Stimulated activated naive CD8-positive, alpha-beta T cell treated with anti-CD3 and anti-CD28 coated beads, Interleukin-15, Interleukin-2, amounts not matched to agents 100 ng/mL and 50 ng/mL, for 24 hours (primary cell): ENCODE data around the gene NUP153.
A peak's percentile ranks its signal among the peaks of the same experiment; 100 is the strongest.

Source experiments
- H3K27ac Mint-ChIP-seq: one replicate; pipeline ENCODE4 v1.8.0; 2021; ENCODE audit warnings: mild to moderate bottlenecking, mixed read lengths
- H3K27me3 Mint-ChIP-seq: one replicate; pipeline ENCODE4 v1.8.0; 2021; ENCODE audit warnings: mixed read lengths
- H3K36me3 Mint-ChIP-seq: one replicate; pipeline ENCODE4 v1.8.0; 2021; ENCODE audit warnings: low read depth, mixed read lengths
- H3K4me1 Mint-ChIP-seq: one replicate; pipeline ENCODE4 v1.8.0; 2021; ENCODE audit warnings: low read depth, mixed read lengths
- H3K4me3 Mint-ChIP-seq: one replicate; pipeline ENCODE4 v1.8.0; 2021; ENCODE audit warnings: mild to moderate bottlenecking, mixed read lengths
- H3K9me3 Mint-ChIP-seq: one replicate; pipeline ENCODE4 v1.8.0; 2021; ENCODE audit warnings: mixed read lengths

NUP153 gene

GRCh38 chr6:17622144-17622543 lies 84.6 kb downstream of the NUP153 start:
- H3K27me3 Mint-ChIP-seq, result no peaks in the 10 kb centered on the region
- H3K27ac Mint-ChIP-seq, result no peak overlapping the region
- H3K36me3 Mint-ChIP-seq, result peaks cover 81% of the 10 kb centered on the region

GRCh38 chr6:17621003-17621402 lies 85.7 kb downstream of the NUP153 start:
- H3K4me1 Mint-ChIP-seq, result peaks cover 19% of the 10 kb centered on the region
- H3K27ac Mint-ChIP-seq, result peak overlapping the region; percentile 39
- no peaks in the 10 kb centered on the region for H3K9me3 Mint-ChIP-seq
- H3K27me3 Mint-ChIP-seq, result no peaks in the 10 kb centered on the region
- peaks cover 81% of the 10 kb centered on the region for H3K36me3 Mint-ChIP-seq
- H3K4me3 Mint-ChIP-seq, result no peak overlapping the region

More at GRCh38 chr6:17622144-17622543, 84.6 kb downstream of the NUP153 start:
- peaks cover 19% of the 10 kb centered on the region for H3K4me1 Mint-ChIP-seq
- no peaks in the 10 kb centered on the region for H3K9me3 Mint-ChIP-seq
- H3K4me3 Mint-ChIP-seq, result no peak overlapping the region

- peaks cover 63% of the 10 kb centered on the region for H3K36me3 Mint-ChIP-seq
- no peaks in the 10 kb centered on the region for H3K9me3 Mint-ChIP-seq
- H3K4me1 Mint-ChIP-seq, result peaks cover 1% of the 10 kb centered on the region
- H3K4me3 Mint-ChIP-seq, result no peak overlapping the region
- H3K27ac Mint-ChIP-seq, result no peak overlapping the region
- no peaks in the 10 kb centered on the region for H3K27me3 Mint-ChIP-seq
These were observed 90.9 kb downstream of the NUP153 start for GRCh38 chr6:17615794-17616193.

- Mint-ChIP-seq H3K36me3 (peaks cover 35% of the 10 kb centered on the region), H3K4me3 (no peak overlapping the region), H3K27me3 (no peaks in the 10 kb centered on the region), H3K27ac (no peak overlapping the region), H3K4me1 (no peaks in the 10 kb centered on the region), H3K9me3 (no peaks in the 10 kb centered on the region)
These were observed 94.7 kb downstream of the NUP153 start for GRCh38 chr6:17612048-17612447.

GRCh38 chr6:17610835-17611234 lies 95.9 kb downstream of the NUP153 start:
- Mint-ChIP-seq H3K27ac (no peak overlapping the region), H3K27me3 (no peaks in the 10 kb centered on the region), H3K4me1 (no peaks in the 10 kb centered on the region), H3K4me3 (no peak overlapping the region), H3K36me3 (peaks cover 32% of the 10 kb centered on the region), H3K9me3 (no peaks in the 10 kb centered on the region)

GRCh38 chr6:17606606-17607005 lies 100.1 kb downstream of the NUP153 start:
- H3K4me1 Mint-ChIP-seq, result peaks cover 27% of the 10 kb centered on the region
- peaks cover 11% of the 10 kb centered on the region for H3K36me3 Mint-ChIP-seq
- H3K4me3 Mint-ChIP-seq, result no peak overlapping the region
- H3K27ac Mint-ChIP-seq, result no peak overlapping the region
- no peaks in the 10 kb centered on the region for H3K27me3 Mint-ChIP-seq
- no peaks in the 10 kb centered on the region for H3K9me3 Mint-ChIP-seq

GRCh38 chr6:17602888-17603287 lies 103.8 kb downstream of the NUP153 start:
- Mint-ChIP-seq H3K27ac (no peak overlapping the region), H3K9me3 (no peaks in the 10 kb centered on the region), H3K36me3 (peaks cover 11% of the 10 kb centered on the region), H3K27me3 (no peaks in the 10 kb centered on the region), H3K4me1 (peaks cover 36% of the 10 kb centered on the region), H3K4me3 (no peak overlapping the region)

- Mint-ChIP-seq H3K36me3 (peaks cover 6% of the 10 kb centered on the region), H3K27me3 (no peaks in the 10 kb centered on the region), H3K4me3 (peak overlapping the region; percentile 85), H3K4me1 (peaks cover 36% of the 10 kb centered on the region), H3K27ac (peak overlapping the region; percentile 79), H3K9me3 (no peaks in the 10 kb centered on the region)
These were observed 105.4 kb downstream of the NUP153 start for GRCh38 chr6:17601386-17601703.

- Mint-ChIP-seq H3K36me3 (peaks cover 4% of the 10 kb centered on the region), H3K27me3 (no peaks in the 10 kb centered on the region), H3K9me3 (no peaks in the 10 kb centered on the region), H3K4me1 (peaks cover 36% of the 10 kb centered on the region), H3K4me3 (peak overlapping the region; percentile 85), H3K27ac (peak overlapping the region; percentile 79)
These were observed 106.0 kb downstream of the NUP153 start for GRCh38 chr6:17600527-17601385.

- peaks cover 4% of the 10 kb centered on the region for H3K36me3 Mint-ChIP-seq
- peaks cover 36% of the 10 kb centered on the region for H3K4me1 Mint-ChIP-seq
- H3K9me3 Mint-ChIP-seq, result no peaks in the 10 kb centered on the region
- no peaks in the 10 kb centered on the region for H3K27me3 Mint-ChIP-seq
- peak within 1 kb of the TSS; percentile 79 for H3K27ac Mint-ChIP-seq
- peak within 1 kb of the TSS; percentile 85 for H3K4me3 Mint-ChIP-seq
These were observed 106.7 kb downstream of the NUP153 start, which contains the start of gene FAM8A1 for GRCh38 chr6:17599877-17600526. FAM8A1 (plus strand) TSS chr6:17600302; CDS start chr6:17600410, 108 bp downstream.

GRCh38 chr6:17596085-17596484 lies 110.6 kb downstream of the NUP153 start:
- Mint-ChIP-seq H3K27me3 (no peaks in the 10 kb centered on the region), H3K4me1 (peaks cover 4% of the 10 kb centered on the region), H3K27ac (no peak overlapping the region), H3K36me3 (no peaks in the 10 kb centered on the region), H3K9me3 (no peaks in the 10 kb centered on the region), H3K4me3 (no peak overlapping the region)

- H3K27me3 Mint-ChIP-seq, result no peaks in the 10 kb centered on the region
- H3K27ac Mint-ChIP-seq, result no peak overlapping the region
- no peaks in the 10 kb centered on the region for H3K36me3 Mint-ChIP-seq
- H3K9me3 Mint-ChIP-seq, result no peaks in the 10 kb centered on the region
- H3K4me3 Mint-ChIP-seq, result no peak overlapping the region
- peaks cover 10% of the 10 kb centered on the region for H3K4me1 Mint-ChIP-seq
These were observed 113.5 kb downstream of the NUP153 start for GRCh38 chr6:17593246-17593645.

GRCh38 chr6:17591287-17591686 lies 115.4 kb downstream of the NUP153 start:
- H3K36me3 Mint-ChIP-seq, result no peaks in the 10 kb centered on the region
- H3K9me3 Mint-ChIP-seq, result no peaks in the 10 kb centered on the region
- H3K27ac Mint-ChIP-seq, result no peak overlapping the region

GRCh38 chr6:17589406-17590096 lies 117.2 kb downstream of the NUP153 start:
- Mint-ChIP-seq H3K36me3 (no peaks in the 10 kb centered on the region), H3K4me3 (no peak overlapping the region), H3K9me3 (no peaks in the 10 kb centered on the region), H3K27ac (no peak overlapping the region), H3K27me3 (no peaks in the 10 kb centered on the region), H3K4me1 (peaks cover 10% of the 10 kb centered on the region)

More at GRCh38 chr6:17591287-17591686, 115.4 kb downstream of the NUP153 start:
- Mint-ChIP-seq H3K27me3 (no peaks in the 10 kb centered on the region), H3K4me1 (peaks cover 10% of the 10 kb centered on the region), H3K4me3 (no peak overlapping the region)

GRCh38 chr6:17588011-17588410 lies 118.7 kb downstream of the NUP153 start:
- Mint-ChIP-seq H3K27ac (no peak overlapping the region), H3K4me3 (no peak overlapping the region), H3K4me1 (peaks cover 14% of the 10 kb centered on the region), H3K9me3 (no peaks in the 10 kb centered on the region), H3K27me3 (no peaks in the 10 kb centered on the region), H3K36me3 (no peaks in the 10 kb centered on the region)
